Stimulated activated CD8-positive, alpha-beta memory T cell treated with anti-CD3 and anti-CD28 coated beads, Interleukin-15, amount 100 ng/mL, for 24 hours (primary cell): Measurements from ENCODE around the gene BCL2L12.
"Not testable (repeated sequence)": the region's sequence is repeated elsewhere in the genome, so short reads cannot be mapped to it uniquely, and the experiment has no call there.

ENCODE experiments used
- DNase-seq: peaks from one replicate; pipeline ENCODE4 v3.0.0-alpha.2; 2020; ENCODE audit warnings: low read depth

Gene BCL2L12

GRCh38 chr19:49665351-49666119 is at the start of gene BCL2L12, which contains the start of gene IRF3:
BCL2L12 (plus strand) TSS chr19:49665933; CDS start chr19:49666693, 760 bp downstream.
IRF3 (minus strand) TSS chr19:49665857; CDS start chr19:49664838, 1,019 bp downstream.
- DNase-seq, result peak; percentile 96

- DNase-seq, result no peak
These were observed 49.2 kb upstream of the BCL2L12 start for GRCh38 chr19:49616532-49616931.

GRCh38 chr19:49616945-49617344 is 48.8 kb upstream of the BCL2L12 start:
- no peak for DNase-seq

- DNase-seq, result not testable (repeated sequence)
These were observed 47.9 kb upstream of the BCL2L12 start for GRCh38 chr19:49617860-49618259.

- DNase-seq, result no peak
These were observed 40.5 kb upstream of the BCL2L12 start for GRCh38 chr19:49624967-49625910.

GRCh38 chr19:49626226-49626625 is 39.5 kb upstream of the BCL2L12 start:
- DNase-seq, result no peak

GRCh38 chr19:49629659-49630058 is 36.1 kb upstream of the BCL2L12 start:
- no peak for DNase-seq

- DNase-seq, result no peak
These were observed 34.6 kb upstream of the BCL2L12 start for GRCh38 chr19:49631014-49631588.

GRCh38 chr19:49631610-49632192 is 34.0 kb upstream of the BCL2L12 start:
- DNase-seq, result no peak

- DNase-seq, result no peak
These were observed 33.2 kb upstream of the BCL2L12 start for GRCh38 chr19:49632576-49632975.

- DNase-seq, result not testable (repeated sequence)
These were observed 32.5 kb upstream of the BCL2L12 start for GRCh38 chr19:49633273-49633672.

- DNase-seq, result no peak
These were observed 30.1 kb upstream of the BCL2L12 start for GRCh38 chr19:49635530-49636232.

GRCh38 chr19:49636233-49636932 is 29.4 kb upstream of the BCL2L12 start:
- DNase-seq, result no peak

- DNase-seq, result no peak
These were observed 27.7 kb upstream of the BCL2L12 start for GRCh38 chr19:49637821-49638738.

GRCh38 chr19:49639401-49640112 is 26.2 kb upstream of the BCL2L12 start:
- no peak for DNase-seq

GRCh38 chr19:49640113-49640898 is 25.4 kb upstream of the BCL2L12 start, which contains the start of gene RRAS:
RRAS (minus strand) TSS chr19:49640143; CDS start chr19:49640098, 45 bp downstream.
- peak; percentile 98 for DNase-seq

GRCh38 chr19:49641688-49642491 is 23.8 kb upstream of the BCL2L12 start, which contains the start of gene SCAF1:
SCAF1 (plus strand) TSS chr19:49642209; CDS start chr19:49645027, 2,818 bp downstream.
- DNase-seq, result peak; percentile 95
